IMR-90 (cell line): ENCODE results near the gene ARMC3. TPM values are rescaled to one million over a fixed set of nuclear protein-coding genes. Genes with fewer than 3 reads are reported as not detected.

Experiments used
- ATAC-seq: fragments of 200-7000 bp; cut with Tn5 transposase; 2 replicates; pipeline ENCODE4 v1.9.1; 2020; ENCODE audit warnings: low read depth, mild to moderate bottlenecking, moderate library complexity
- BruUV-seq: library from RNA; stranded (reverse); fragments of 400-500 nt; replicated peaks from 2 replicates; lab custom pipeline; 2021; lab: Mats Ljungman, UMichigan
- CTCF ChIA-PET: fragments of 300-600 bp; formaldehyde crosslinking; extraction: SDS; loops from one replicate; lab custom pipeline; 2021; ENCODE audit warnings: antibody characterized with exemption; lab: Yijun Ruan, JAX
- POLR2A ChIA-PET: fragments of 300-600 bp; sonication (Branson Sonifier 250); formaldehyde crosslinking; loops from one replicate; lab custom pipeline; 2022; ENCODE audit warnings: antibody characterized with exemption; ENCODE audit not compliant: unreplicated experiment; lab: Charles Lee
- DNase-seq: peaks from one replicate; pipeline ENCODE4 v3.0.0; 2013
- H2AFZ ChIP-seq: replicated peaks from 2 replicates; pipeline ENCODE3; 2013; ENCODE audit warnings: low read length, mild to moderate bottlenecking; ENCODE audit not compliant: poor library complexity
- H2AK5ac ChIP-seq: 2 replicates; pipeline ENCODE4 v1.6.1; 2013; ENCODE audit warnings: low read depth, low read length, inconsistent platforms
- H2AK9ac ChIP-seq: replicated peaks from 2 replicates; pipeline ENCODE3; 2013; ENCODE audit warnings: mild to moderate bottlenecking, low read depth, low read length, moderate library complexity; ENCODE audit not compliant: poor library complexity
- H2BK120ac ChIP-seq: 2 replicates; pipeline ENCODE4 v1.6.1; 2013; ENCODE audit warnings: low read depth, low read length, inconsistent platforms
- H2BK15ac ChIP-seq: 3 replicates; pipeline ENCODE4 v1.6.1; 2013; ENCODE audit warnings: low read depth, low read length, inconsistent platforms
- H2BK20ac ChIP-seq: 2 replicates; pipeline ENCODE4 v1.6.1; 2013; ENCODE audit warnings: low read depth, mild to moderate bottlenecking, inconsistent platforms, low read length, moderate library complexity
- H2BK5ac ChIP-seq: 2 replicates; pipeline ENCODE4 v1.6.1; 2013; ENCODE audit warnings: mild to moderate bottlenecking, low read depth, low read length, inconsistent platforms; ENCODE audit not compliant: poor library complexity, severe bottlenecking
- H3K14ac ChIP-seq: replicated peaks from 2 replicates; pipeline ENCODE4 v1.6.1; 2013; ENCODE audit warnings: low read depth, low read length, inconsistent platforms
- H3K18ac ChIP-seq: 2 replicates; pipeline ENCODE4 v1.6.1; 2013; ENCODE audit warnings: low read depth, low read length, control low read depth
- H3K23ac ChIP-seq: 2 replicates; pipeline ENCODE4 v1.6.1; 2013; ENCODE audit warnings: low read depth, low read length, inconsistent platforms
- H3K27ac ChIP-seq: 2 replicates; pipeline ENCODE4 v1.5.1; 2013; ENCODE audit warnings: mild to moderate bottlenecking, control low read depth, low read length; ENCODE audit not compliant: insufficient read depth
- H3K27me3 ChIP-seq: 2 replicates; pipeline ENCODE4 v1.6.1; 2013; ENCODE audit warnings: low read length; ENCODE audit not compliant: control insufficient read depth, insufficient read depth
- H3K36me3 ChIP-seq: 2 replicates; pipeline ENCODE4 v1.6.1; 2013; ENCODE audit warnings: low read length, mixed read lengths; ENCODE audit not compliant: control insufficient read depth, insufficient read depth
- H3K4ac ChIP-seq: 2 replicates; pipeline ENCODE4 v1.6.1; 2013; ENCODE audit warnings: low read depth, low read length, inconsistent platforms
- H3K4me1 ChIP-seq: 2 replicates; pipeline ENCODE4 v1.6.1; 2013; ENCODE audit warnings: low read length, mixed read lengths; ENCODE audit not compliant: control insufficient read depth, insufficient read depth
- H3K4me2 ChIP-seq: 2 replicates; pipeline ENCODE4 v1.6.1; 2013; ENCODE audit warnings: low read depth, mild to moderate bottlenecking, control low read depth, low read length, moderate library complexity
- H3K4me3 ChIP-seq: 2 replicates; pipeline ENCODE4 v1.5.1; 2013; ENCODE audit warnings: low read depth, mild to moderate bottlenecking, control low read depth, low read length, moderate library complexity; ENCODE audit not compliant: insufficient read depth
- H3K56ac ChIP-seq: 2 replicates; pipeline ENCODE4 v1.6.1; 2013; ENCODE audit warnings: low read length, inconsistent platforms; ENCODE audit not compliant: insufficient read depth; ENCODE audit errors: extremely low read depth
- H3K79me1 ChIP-seq, 2 experiments: 2 replicates each; pipeline ENCODE4 v1.6.1; 2013; ENCODE audit warnings: low read length in 2 of 2, inconsistent platforms in 1 of 2, low read depth in 1 of 2
- H3K9ac ChIP-seq: 2 replicates; pipeline ENCODE4 v1.6.1; 2013; ENCODE audit warnings: low read depth, low read length, control low read depth
- H3K9me1 ChIP-seq: 2 replicates; pipeline ENCODE4 v1.6.1; 2013; ENCODE audit warnings: low read length, inconsistent platforms; ENCODE audit not compliant: insufficient read depth
- H3K9me3 ChIP-seq: 2 replicates; pipeline ENCODE4 v1.6.1; 2013; ENCODE audit warnings: low read length; ENCODE audit not compliant: control insufficient read depth, insufficient read depth
- H4K20me1 ChIP-seq: 2 replicates; pipeline ENCODE4 v1.6.1; 2013; ENCODE audit warnings: low read length, inconsistent platforms; ENCODE audit not compliant: insufficient read depth
- H4K5ac ChIP-seq: 2 replicates; pipeline ENCODE4 v1.6.1; 2013; ENCODE audit warnings: mild to moderate bottlenecking, low read depth, low read length, control low read depth
- H4K8ac ChIP-seq, 2 experiments: 2 replicates each; pipeline ENCODE4 v1.6.1; 2013; ENCODE audit warnings: low read depth in 2 of 2, low read length in 2 of 2, control low read depth in 1 of 2, inconsistent platforms in 1 of 2
- H4K91ac ChIP-seq: 2 replicates; pipeline ENCODE4 v1.6.1; 2013; ENCODE audit warnings: low read depth, low read length, inconsistent platforms; ENCODE audit not compliant: insufficient read depth
- RCOR1 ChIP-seq: IDR thresholded peaks from 2 replicates; pipeline ENCODE4 v1.6.1; 2012; ENCODE audit warnings: mild to moderate bottlenecking, low read length, improper control_type of control experiment; ENCODE audit not compliant: insufficient replicate concordance
- WGBS, 2 experiments: methylation state at CpG; one replicate each; pipeline versions ENCODE4 v1.1.5 to v1.1.7; 2013; ENCODE audit warnings: missing lambda C conversion rate in 2 of 2; ENCODE audit not compliant: insufficient read length in 1 of 2; ENCODE audit errors: extremely low coverage in 2 of 2; 5-methylcytosine and 5-hydroxymethylcytosine counted together
- dilution Hi-C: fragments of 300-500 bp; cut with HindIII; formaldehyde crosslinking; loops from one replicate; pipeline ENCODE4 v1.14.3; 2018; ENCODE audit warnings: low sequenced_read_pairs; ENCODE audit not compliant: unreplicated experiment
- in situ Hi-C: fragments of 300-500 bp; cut with MboI; formaldehyde crosslinking; loops from 3 replicates; pipeline ENCODE4 v1.14.3; 2019; ENCODE audit warnings: low sequenced_read_pairs, inconsistent platforms, mixed read lengths
- intact Hi-C: fragments of 100-400 bp; cut with micrococcal nuclease; formaldehyde crosslinking; loops from 2 replicates; pipeline ENCODE4 v1.10.0; 2022
- polyA plus RNA-seq, 3 experiments: library from polyadenylated mRNA; depleted of rRNA; stranded (reverse); fragments of >200 nt; gene quantifications; 2 replicates each; pipeline ENCODE4 v1.2.3, GENCODE V29; 2012; ENCODE audit warnings: low replicate concordance in 1 of 3
- total RNA-seq: library from RNA; depleted of rRNA; stranded (reverse); fragments of >200 nt; gene quantifications from 2 replicates; pipeline ENCODE4 v1.2.3, GENCODE V29; 2012

Gene ARMC3
- total and polyA plus RNA-seq, 2 of the 4 experiments (the other 2 are of a cell fraction), result not detected

GRCh38 chr10:23055424-23056185 lies 127.8 kb downstream of the ARMC3 start:
- no peak overlapping the region for H2BK120ac ChIP-seq
- H3K14ac ChIP-seq, result no peak overlapping the region
- POLR2A ChIA-PET, result no interaction called here
- H2AK9ac ChIP-seq, result no peak overlapping the region
- no peaks in the 10 kb centered on the region for H3K36me3 ChIP-seq
- no peak for ATAC-seq
- H4K8ac ChIP-seq, result no peak overlapping the region
- H3K23ac ChIP-seq, result no peak overlapping the region
- no CpG with 5 or more reads among the region's 7 CpGs for WGBS, 2 experiments
- intact Hi-C loops, result no loop called here
- H3K9ac ChIP-seq, result no peak overlapping the region
- CTCF ChIA-PET, result no interaction called here
- dilution Hi-C loops, result no loop called here
- H2BK15ac ChIP-seq, result no peak overlapping the region
- no peak overlapping the region for H3K4ac ChIP-seq
- DNase-seq, result no peak
- no peak overlapping the region for H2AK5ac ChIP-seq
- H3K4me1 ChIP-seq, result no peaks in the 10 kb centered on the region
- H4K20me1 ChIP-seq, result no peaks in the 10 kb centered on the region
- H2AFZ ChIP-seq, result no peak overlapping the region
- no peak overlapping the region for H2BK5ac ChIP-seq
- H3K9me1 ChIP-seq, result no peaks in the 10 kb centered on the region
- H3K4me2 ChIP-seq, result no peak overlapping the region
- H3K79me1 ChIP-seq, result no peaks in the 10 kb centered on the region
- no peak overlapping the region for H3K18ac ChIP-seq
- no peak overlapping the region for H3K56ac ChIP-seq
- in situ Hi-C loops, result no loop called here
- no peak for TF ChIP-seq RCOR1
- BruUV-seq, result no TSS peak
- H3K27ac ChIP-seq, result no peak overlapping the region
- H3K4me3 ChIP-seq, result no peak overlapping the region
- H4K5ac ChIP-seq, result no peak overlapping the region
- H3K27me3 ChIP-seq, result no peaks in the 10 kb centered on the region; the same call in 1 of the 2 replicates
- no peak overlapping the region for H4K91ac ChIP-seq
- no peaks in the 10 kb centered on the region for H3K9me3 ChIP-seq
- no peak overlapping the region for H2BK20ac ChIP-seq
